Activated CD8-positive, alpha-beta memory T cell treated with anti-CD3 and anti-CD28 coated beads, Interleukin-2, amount 50 U/mL, for 24 hours (primary cell): ENCODE measurements around the gene SLC25A26.

Experiments
- DNase-seq: peaks from one replicate; pipeline ENCODE4 v3.0.0-alpha.2; 2020; ENCODE audit errors: extremely low read depth

SLC25A26 gene

GRCh38 chr3:66396161-66396760 lies 175.5 kb downstream of the SLC25A26 start:
- no peak for DNase-seq

- DNase-seq: no peak
These were observed 176.1 kb downstream of the SLC25A26 start for GRCh38 chr3:66396888-66397287.

GRCh38 chr3:66397745-66398144 lies 176.9 kb downstream of the SLC25A26 start:
- no peak for DNase-seq

GRCh38 chr3:66398228-66399025 lies 177.6 kb downstream of the SLC25A26 start:
- no peak for DNase-seq

GRCh38 chr3:66399529-66400232 lies 178.9 kb downstream of the SLC25A26 start:
- DNase-seq: no peak

GRCh38 chr3:66400411-66401156 lies 179.8 kb downstream of the SLC25A26 start:
- DNase-seq: no peak

GRCh38 chr3:66401157-66401550 lies 180.4 kb downstream of the SLC25A26 start:
- no peak for DNase-seq

GRCh38 chr3:66401675-66402491 lies 181.1 kb downstream of the SLC25A26 start:
- no peak for DNase-seq

- DNase-seq: no peak
These were observed 181.9 kb downstream of the SLC25A26 start for GRCh38 chr3:66402596-66403290.

- DNase-seq: no peak
These were observed 182.7 kb downstream of the SLC25A26 start for GRCh38 chr3:66403323-66403990.

- no peak for DNase-seq
These were observed 183.4 kb downstream of the SLC25A26 start for GRCh38 chr3:66404197-66404596.

- no peak for DNase-seq
These were observed 184.3 kb downstream of the SLC25A26 start for GRCh38 chr3:66404903-66405700.

- no peak for DNase-seq
These were observed 184.9 kb downstream of the SLC25A26 start for GRCh38 chr3:66405701-66406091.

- DNase-seq: no peak
These were observed 185.4 kb downstream of the SLC25A26 start for GRCh38 chr3:66406163-66406562.

GRCh38 chr3:66406831-66407610 lies 186.2 kb downstream of the SLC25A26 start:
- no peak for DNase-seq

- DNase-seq: peak; percentile 24
These were observed 186.9 kb downstream of the SLC25A26 start for GRCh38 chr3:66407611-66408218.

GRCh38 chr3:66409771-66410754 lies 189.3 kb downstream of the SLC25A26 start:
- no peak for DNase-seq
